CD14-positive monocyte (primary cell): ENCODE data around the gene PSMB7. TPM values are rescaled to one million over a fixed set of nuclear protein-coding genes. Genes with fewer than 3 reads are reported as not detected.

Experiments used
- DNase-seq, 3 donors: peaks; one replicate each; pipeline ENCODE4 v3.0.0-alpha.2; 2011 to 2022
- H2AFZ ChIP-seq: 2 replicates; pipeline ENCODE4 v1.6.0; 2012; ENCODE audit warnings: mild to moderate bottlenecking, low read depth, low read length, inconsistent platforms; ENCODE audit not compliant: insufficient read depth, poor library complexity, severe bottlenecking
- H3K27ac ChIP-seq, 2 donors: 1 replicate in 1 of 2; 2 replicates in 1 of 2; pipeline ENCODE4 v1.5.1; 2012 to 2013; ENCODE audit warnings: low read length in 2 of 2, control low read depth in 1 of 2, inconsistent platforms in 1 of 2, low read depth in 1 of 2, mild to moderate bottlenecking in 1 of 2
- H3K27me3 ChIP-seq, 2 donors: one replicate each; pipeline versions ENCODE4 v1.6.0 to v1.6.1; 2011 to 2013; ENCODE audit warnings: low read length in 2 of 2; ENCODE audit not compliant: control insufficient read depth in 2 of 2, insufficient read depth in 2 of 2
- H3K36me3 ChIP-seq, 2 donors: replicated peaks in 1 of 2; 1 replicate in 1 of 2; 2 replicates in 1 of 2; pipeline versions ENCODE4 v1.5.1 to v1.6.1; 2012 to 2013; ENCODE audit warnings: low read length in 2 of 2, control low read depth in 1 of 2, inconsistent platforms in 1 of 2, mild to moderate bottlenecking in 1 of 2; ENCODE audit not compliant: insufficient read depth in 2 of 2, control insufficient read depth in 1 of 2
- H3K4me1 ChIP-seq, 2 donors: 1 replicate in 1 of 2; 2 replicates in 1 of 2; pipeline versions ENCODE4 v1.5.1 to v1.6.1; 2012 to 2013; ENCODE audit warnings: low read length in 2 of 2, control low read depth in 1 of 2, inconsistent platforms in 1 of 2, mild to moderate bottlenecking in 1 of 2, moderate library complexity in 1 of 2; ENCODE audit not compliant: insufficient read depth in 2 of 2, control insufficient read depth in 1 of 2
- H3K4me2 ChIP-seq: replicated peaks from 2 replicates; pipeline ENCODE3; 2012; ENCODE audit warnings: low read length, moderate library complexity, mild to moderate bottlenecking; ENCODE audit not compliant: poor library complexity, severe bottlenecking; ENCODE audit errors: extremely low read depth
- H3K4me3 ChIP-seq, 3 experiments: fragments of 200-600 bp in 1 of 3; sonication (generic) in 1 of 3; replicated peaks in 1 of 3; 1 replicate in 2 of 3; 2 replicates in 1 of 3; pipeline ENCODE4 v1.5.1; 2011 to 2013; ENCODE audit warnings: low read length in 3 of 3, mild to moderate bottlenecking in 3 of 3, control low read depth in 2 of 3, low read depth in 2 of 3, inconsistent platforms in 1 of 3, moderate library complexity in 1 of 3
- H3K79me2 ChIP-seq: 2 replicates; pipeline ENCODE4 v1.6.0; 2012; ENCODE audit warnings: mild to moderate bottlenecking, control low read depth, inconsistent platforms, low read length, moderate library complexity; ENCODE audit not compliant: insufficient read depth
- H3K9ac ChIP-seq: 2 replicates; pipeline ENCODE4 v1.6.0; 2017; ENCODE audit warnings: low read length, mild to moderate bottlenecking; ENCODE audit not compliant: insufficient read depth, poor library complexity, severe bottlenecking
- H3K9me3 ChIP-seq, 2 donors: replicated peaks in 1 of 2; 1 replicate in 1 of 2; 2 replicates in 1 of 2; pipeline versions ENCODE4 v1.5.1 to v1.6.1; 2012 to 2013; ENCODE audit warnings: low read length in 2 of 2, control low read depth in 1 of 2; ENCODE audit not compliant: control insufficient read depth in 1 of 2, insufficient read depth in 1 of 2
- H4K20me1 ChIP-seq: 2 replicates; pipeline ENCODE4 v1.6.0; 2012; ENCODE audit warnings: mild to moderate bottlenecking, low read length, control low read depth, moderate library complexity; ENCODE audit not compliant: insufficient read depth
- H3K27ac Mint-ChIP-seq, 7 donors: one replicate each; pipeline ENCODE4 v1.8.0; 2020; ENCODE audit warnings: mild to moderate bottlenecking in 7 of 7, mixed read lengths in 7 of 7, moderate library complexity in 6 of 7, inconsistent platforms in 2 of 7
- H3K27me3 Mint-ChIP-seq, 3 donors: one replicate each; pipeline ENCODE4 v1.8.0; 2021 to 2022; ENCODE audit warnings: low read depth in 3 of 3, mild to moderate bottlenecking in 3 of 3, mixed read lengths in 3 of 3, moderate library complexity in 3 of 3, inconsistent platforms in 1 of 3
- H3K36me3 Mint-ChIP-seq, 2 donors: one replicate each; pipeline ENCODE4 v1.8.0; 2020; ENCODE audit warnings: mixed read lengths in 2 of 2, inconsistent platforms in 1 of 2, mild to moderate bottlenecking in 1 of 2
- H3K4me1 Mint-ChIP-seq: one replicate; pipeline ENCODE4 v1.8.0; 2020; ENCODE audit warnings: mild to moderate bottlenecking, mixed read lengths
- H3K4me3 Mint-ChIP-seq, 2 donors: one replicate each; pipeline ENCODE4 v1.8.0; 2020; ENCODE audit warnings: mild to moderate bottlenecking in 2 of 2, mixed read lengths in 2 of 2, moderate library complexity in 1 of 2
- H3K9me3 Mint-ChIP-seq, 7 donors: one replicate each; pipeline ENCODE4 v1.8.0; 2020 to 2022; ENCODE audit warnings: mixed read lengths in 7 of 7, mild to moderate bottlenecking in 6 of 7, moderate library complexity in 6 of 7, inconsistent platforms in 2 of 7
- CTCF ChIP-seq: fragments of 200-600 bp; IDR thresholded peaks from one replicate; pipeline ENCODE4 v1.8.0; 2022; ENCODE audit warnings: antibody characterized with exemption, mild to moderate bottlenecking
- WGBS: methylation state at CpG from one replicate; pipeline ENCODE4 v1.1.5; 2013; ENCODE audit warnings: missing lambda C conversion rate; ENCODE audit not compliant: insufficient coverage; 5-methylcytosine and 5-hydroxymethylcytosine counted together
- intact Hi-C, 2 donors: fragments of 100-400 bp; cut with micrococcal nuclease; formaldehyde crosslinking; loops; one replicate each; pipeline versions ENCODE4 v1.15.0 to v1.15.1; 2023
- polyA plus RNA-seq, 3 donors: library from polyadenylated mRNA; depleted of rRNA in 1 of 3; unstranded in 2 of 3; stranded (reverse) in 1 of 3; fragments of 300-500 nt in 2 of 3; fragments of >200 nt in 1 of 3; fragmentation: Illumina TruSeq in 2 of 3; gene quantifications; 1 replicate in 2 of 3; 2 replicates in 1 of 3; pipeline ENCODE4 v1.2.3, GENCODE V29; 2012 to 2021

Gene PSMB7
- polyA plus RNA-seq, 3 donors: 129 to 194 (median 191) TPM

- no peak for TF ChIP-seq CTCF
- Histone ChIP-seq H3K4me1 (no peaks in the 10 kb centered on the region), H3K9me3 (no peaks in the 10 kb centered on the region), H4K20me1 (peaks cover 98% of the 10 kb centered on the region), H3K27me3 (no peaks in the 10 kb centered on the region), H3K79me2 (peaks cover 45% of the 10 kb centered on the region), H3K9ac (no peak overlapping the region), H3K4me2 (no peak overlapping the region), H3K27ac (peak overlapping the region in 1 of 2 donors; percentile 42), H3K4me3 (no peak overlapping the region), H3K36me3 (peaks cover 94 to 100% of the 10 kb centered on the region in 2 donors), H2AFZ (no peak overlapping the region)
- H3K27ac Mint-ChIP-seq: peak overlapping the region in 2 of 7 donors; percentile 10 to 46
- H3K4me3 Mint-ChIP-seq: no peak overlapping the region
- DNase-seq: no peak
- peaks cover 95 to 99% of the 10 kb centered on the region in 2 donors for H3K36me3 Mint-ChIP-seq
- H3K27me3 Mint-ChIP-seq: peaks cover 0 to under 1% (median 0%) of the 10 kb centered on the region in 3 donors
- intact Hi-C loops: no loop called here
- H3K9me3 Mint-ChIP-seq: peaks cover 0 to 2% (median 0%) of the 10 kb centered on the region in 7 donors
- 97% methylated on average over 8 of the region's 8 CpGs for WGBS
- peaks cover 22% of the 10 kb centered on the region for H3K4me1 Mint-ChIP-seq
Measured at GRCh38 chr9:124352616-124353015, 62.6 kb downstream of the PSMB7 start.

- TF ChIP-seq CTCF: no peak
- H3K27ac Mint-ChIP-seq: peak overlapping the region in 2 of 7 donors; percentile 45 to 53
- Histone ChIP-seq H3K27me3 (no peaks in the 10 kb centered on the region), H2AFZ (no peak overlapping the region), H3K27ac (peak overlapping the region in 1 of 2 donors; percentile 42), H3K4me1 (no peaks in the 10 kb centered on the region), H3K36me3 (peaks cover 99 to 100% of the 10 kb centered on the region in 2 donors), H3K9ac (no peak overlapping the region), H3K79me2 (peaks cover 37% of the 10 kb centered on the region), H4K20me1 (peaks cover 98% of the 10 kb centered on the region), H3K9me3 (no peaks in the 10 kb centered on the region), H3K4me3 (no peak overlapping the region), H3K4me2 (no peak overlapping the region)
- peaks cover 0 to 2% (median 0%) of the 10 kb centered on the region in 7 donors for H3K9me3 Mint-ChIP-seq
- peaks cover 15% of the 10 kb centered on the region for H3K4me1 Mint-ChIP-seq
- H3K27me3 Mint-ChIP-seq: no peaks in the 10 kb centered on the region
- 94% methylated on average over 6 of the region's 15 CpGs for WGBS
- H3K4me3 Mint-ChIP-seq: no peak overlapping the region
- DNase-seq: no peak
- intact Hi-C loops: no loop called here
- peaks cover 95 to 100% of the 10 kb centered on the region in 2 donors for H3K36me3 Mint-ChIP-seq
Measured at GRCh38 chr9:124351672-124352468, 63.4 kb downstream of the PSMB7 start.
